HG03280 (cell line): ENCODE data around the gene IMMP2L.

ENCODE experiments used
- ATAC-seq: cut with Tn5 transposase; IDR thresholded peaks from one replicate; pipeline ENCODE4 v1.9.1; 2021; ENCODE audit warnings: mild to moderate bottlenecking, moderate library complexity; ENCODE audit not compliant: unreplicated experiment

IMMP2L gene

DNA sequence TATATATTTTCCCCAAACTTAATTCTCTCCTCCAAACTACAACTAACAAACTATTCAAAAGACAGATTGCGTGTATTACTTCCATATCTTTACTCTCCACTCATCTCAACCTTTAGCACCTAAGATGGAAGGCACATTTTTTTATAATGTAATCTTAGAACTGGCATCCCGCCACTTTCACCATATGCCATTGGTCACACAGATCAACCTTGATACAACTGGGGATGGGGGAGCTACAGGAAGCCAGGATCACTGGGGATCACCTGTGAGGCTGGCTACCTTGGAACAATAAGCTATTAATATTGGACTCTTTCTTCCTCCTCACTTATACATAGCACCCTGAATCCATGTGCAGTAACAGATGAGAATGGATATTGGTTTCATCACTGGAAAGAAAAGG is 941.0 kb downstream of the IMMP2L start:
- no peak for ATAC-seq

DNA sequence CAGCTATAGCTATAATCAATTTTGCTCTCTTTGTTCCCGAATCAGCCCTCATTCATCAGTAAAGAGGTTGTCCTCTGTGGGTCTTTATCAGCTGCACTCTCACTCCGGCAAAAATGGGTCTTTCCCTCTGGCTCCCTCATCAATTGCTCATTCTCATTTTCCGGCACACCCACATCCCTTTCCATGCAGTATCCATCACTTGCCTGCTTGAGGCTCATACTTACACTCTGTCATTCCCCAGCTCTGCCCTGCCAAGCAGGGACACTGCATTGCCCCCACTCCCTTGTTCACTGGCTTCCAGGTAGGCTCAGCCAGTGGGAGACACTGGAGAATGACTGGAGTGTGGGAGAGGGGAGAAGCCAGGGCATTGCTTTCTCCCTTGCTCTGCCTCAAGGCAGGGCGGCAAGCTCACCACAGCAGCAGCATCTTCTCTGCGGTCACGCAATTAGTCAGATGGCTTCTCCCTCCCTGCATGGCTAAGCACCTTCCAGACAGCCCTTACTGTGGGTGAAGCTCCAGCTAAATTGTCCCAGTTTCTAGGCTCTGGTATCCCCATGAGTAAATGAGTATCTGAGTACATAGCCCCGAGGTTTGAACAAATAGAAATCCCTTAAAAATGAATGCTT is 942.1 kb downstream of the IMMP2L start:
- ATAC-seq: no peak
